Stimulated activated CD8-positive, alpha-beta memory T cell treated with anti-CD3 and anti-CD28 coated beads, Interleukin-15, amount 100 ng/mL, for 1 hour (primary cell): ENCODE results near the gene CABS1.

Source experiments
- DNase-seq: peaks from one replicate; pipeline ENCODE4 v3.0.0-alpha.2; 2020; ENCODE audit warnings: low read depth

CABS1 gene

DNA sequence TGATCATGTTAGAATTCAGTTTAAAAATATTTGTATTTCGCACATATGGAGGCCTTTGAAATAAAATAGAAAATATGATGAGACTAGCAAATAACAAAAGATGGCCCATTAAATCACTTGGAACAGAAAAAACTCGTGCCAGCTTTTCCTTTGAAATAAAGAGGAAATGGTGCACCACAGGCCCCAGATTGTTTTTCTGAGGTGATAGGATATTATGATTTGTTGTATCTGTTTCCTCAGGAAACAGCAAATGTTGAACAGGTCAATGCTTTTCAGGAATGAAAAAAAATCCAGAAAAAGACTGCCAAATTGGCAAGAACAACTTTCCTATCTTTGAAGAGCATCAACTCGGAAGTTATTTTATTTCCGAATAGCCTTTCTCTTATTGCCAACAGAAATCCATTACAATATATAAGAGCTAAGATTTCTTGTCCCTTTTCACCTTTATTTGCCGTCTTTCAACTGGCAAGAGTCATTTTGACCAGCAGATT, 48.0 kb downstream of the CABS1 start, which contains the start of gene SMR3B:
Gene SMR3B, plus strand, starts transcription at position 441 of the 491 bp plus-strand sequence. CDS start 1,380 bp downstream, outside the sequence.
- no peak for DNase-seq
